Measurements from ENCODE around the gene TXNDC15. TPM values are rescaled to one million over a fixed set of nuclear protein-coding genes. Genes with fewer than 3 reads are reported as not detected.
"Not testable (repeated sequence)": the region's sequence is repeated elsewhere in the genome, so short reads cannot be mapped to it uniquely, and the experiment has no call there.

TXNDC15 gene, protein sequence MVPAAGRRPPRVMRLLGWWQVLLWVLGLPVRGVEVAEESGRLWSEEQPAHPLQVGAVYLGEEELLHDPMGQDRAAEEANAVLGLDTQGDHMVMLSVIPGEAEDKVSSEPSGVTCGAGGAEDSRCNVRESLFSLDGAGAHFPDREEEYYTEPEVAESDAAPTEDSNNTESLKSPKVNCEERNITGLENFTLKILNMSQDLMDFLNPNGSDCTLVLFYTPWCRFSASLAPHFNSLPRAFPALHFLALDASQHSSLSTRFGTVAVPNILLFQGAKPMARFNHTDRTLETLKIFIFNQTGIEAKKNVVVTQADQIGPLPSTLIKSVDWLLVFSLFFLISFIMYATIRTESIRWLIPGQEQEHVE
- total RNA-seq = 30.2 TPM

DNA sequence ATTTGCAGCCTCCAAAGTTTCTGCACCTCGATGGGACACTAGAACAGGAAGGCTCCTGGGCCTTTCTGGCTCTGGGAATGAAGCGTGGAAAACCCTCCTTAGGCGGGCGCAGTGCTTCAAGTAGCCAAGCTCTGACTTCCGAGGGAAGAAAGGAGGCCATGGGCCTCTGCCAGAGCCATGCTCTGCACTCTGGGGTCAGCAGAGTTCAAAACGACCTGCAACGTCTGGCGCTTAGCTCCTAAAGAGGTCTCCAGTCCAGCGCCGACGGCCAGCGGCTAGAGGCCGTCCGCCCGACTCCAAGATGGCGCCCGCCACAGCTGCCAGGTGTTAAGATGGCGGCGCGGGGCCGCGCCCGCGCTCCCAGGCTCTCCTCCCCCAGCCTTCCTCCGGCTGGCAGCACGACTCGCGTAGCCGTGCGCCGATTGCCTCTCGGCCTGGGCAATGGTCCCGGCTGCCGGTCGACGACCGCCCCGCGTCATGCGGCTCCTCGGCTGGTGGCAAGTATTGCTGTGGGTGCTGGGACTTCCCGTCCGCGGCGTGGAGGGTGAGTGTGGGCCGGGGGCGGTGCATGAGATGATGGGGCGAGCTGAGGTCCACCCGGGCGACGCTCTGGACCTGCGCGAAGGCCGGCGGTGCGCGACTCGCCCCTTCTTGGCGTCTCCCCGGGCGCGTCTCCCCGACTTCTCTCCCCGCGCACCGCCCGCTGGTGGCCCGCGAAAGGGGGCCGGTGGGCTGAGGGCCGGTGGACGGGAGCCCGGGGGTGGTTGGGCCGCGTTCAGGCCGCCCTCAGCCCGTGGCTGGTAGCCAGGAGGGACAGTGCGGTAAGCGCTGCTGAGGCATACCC, at the start of gene TXNDC15:
TSS of gene TXNDC15 (plus strand) at position 385 of the 844 bp plus-strand sequence. CDS start at position 442, 57 bp downstream.
- peak; percentile 90 for DNase-seq (ENCODE audit: low spot score)
- peak; percentile 97 for ATAC-seq

DNA sequence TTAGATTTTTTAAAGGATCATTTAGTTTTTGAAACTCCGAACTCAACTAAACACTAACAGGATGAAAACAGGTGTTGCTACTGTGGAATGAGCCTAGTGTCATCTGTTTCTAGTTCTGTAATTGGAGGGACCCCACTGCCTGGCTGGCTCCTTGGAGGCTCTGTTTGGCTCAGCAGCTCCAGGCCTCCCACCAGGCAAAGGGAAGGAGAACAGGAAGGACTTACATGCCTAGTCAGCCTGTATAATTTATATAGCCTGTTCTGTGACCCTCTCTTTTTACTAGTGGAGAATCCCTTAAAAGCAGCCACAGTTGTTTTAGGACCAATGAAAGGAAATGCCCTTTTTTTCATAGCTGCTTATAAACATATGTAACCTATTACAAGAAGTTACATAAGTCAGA, 49.5 kb upstream of the TXNDC15 start:
- peak; percentile 38 for ATAC-seq

DNA sequence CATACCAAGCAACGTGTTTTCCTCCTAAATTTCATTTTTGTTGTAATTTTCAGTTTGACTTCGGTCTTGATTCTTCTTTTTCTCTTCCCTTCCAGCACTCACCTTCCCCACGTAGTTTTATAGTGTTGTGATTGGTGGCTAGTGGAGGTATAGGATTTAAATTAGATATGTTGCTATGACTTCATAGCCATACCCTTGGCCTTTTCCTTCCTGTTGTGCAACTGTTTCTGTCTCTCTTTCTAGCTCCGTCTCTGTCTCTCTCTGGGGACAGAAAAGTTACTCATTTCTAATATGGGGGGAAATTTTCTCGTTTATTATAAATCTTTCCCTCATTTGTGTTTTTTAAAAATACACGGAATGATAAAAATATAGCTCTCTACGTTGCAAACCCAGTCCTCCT, 49.0 kb upstream of the TXNDC15 start:
- ATAC-seq (no peak), DNase-seq (ENCODE audit: low spot score) (no peak)

More for the DNA sequence above, 49.5 kb upstream of the TXNDC15 start:
- no peak for DNase-seq (ENCODE audit: low spot score)

DNA sequence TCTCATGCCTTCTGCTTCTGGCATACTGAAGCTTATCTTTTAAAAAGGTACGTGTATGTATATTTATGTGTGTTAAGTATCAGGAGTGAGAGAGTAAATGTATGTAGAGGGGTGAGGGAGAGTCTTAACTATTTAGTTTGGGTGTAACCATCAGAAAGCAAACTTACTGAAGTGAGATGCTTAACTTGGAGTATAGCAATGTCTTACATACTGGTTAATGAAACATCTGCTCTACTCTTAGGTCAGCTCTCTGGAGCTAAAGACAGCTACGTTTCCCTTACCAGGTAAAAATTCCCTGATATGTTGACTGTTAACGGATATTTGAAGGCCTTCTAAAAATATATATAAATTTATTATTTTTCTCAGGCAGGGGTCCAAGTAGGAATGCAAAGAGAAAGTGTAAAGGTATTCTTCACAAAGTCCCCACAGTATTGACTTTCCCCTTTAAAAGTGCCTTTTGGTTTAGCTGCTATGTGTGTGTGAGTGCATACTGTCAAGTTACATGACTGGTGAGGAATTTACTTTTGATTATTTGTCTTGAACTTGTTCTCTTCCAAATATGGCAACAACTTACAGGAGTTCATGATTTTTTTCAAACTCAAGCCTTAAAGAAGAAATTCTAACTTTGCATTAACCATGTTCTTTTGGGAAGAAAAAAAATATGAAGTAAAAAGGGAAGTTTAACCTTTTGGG, 40.7 kb upstream of the TXNDC15 start:
- DNase-seq (ENCODE audit: low spot score) (no peak), ATAC-seq (no peak)

DNA sequence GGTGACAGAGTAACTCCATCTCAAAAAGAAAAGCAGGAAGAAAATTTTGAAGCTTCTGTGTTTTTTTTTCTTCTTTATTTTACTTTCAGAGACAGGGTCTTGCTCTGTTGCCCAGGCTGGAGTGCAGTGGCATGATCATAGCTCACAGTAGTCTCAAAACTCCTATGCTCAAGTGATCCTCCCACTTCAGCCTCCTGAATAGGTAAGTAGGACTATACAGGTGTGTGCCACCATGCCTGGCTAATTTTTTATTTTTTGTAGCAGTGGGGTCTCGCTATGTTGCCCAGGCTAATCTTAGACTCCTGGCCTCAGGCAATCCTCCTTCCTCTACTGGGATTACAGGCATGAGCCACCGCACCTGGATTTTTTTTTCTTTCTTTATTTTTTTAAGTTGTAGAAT, 38.5 kb upstream of the TXNDC15 start:
- ATAC-seq (no peak), DNase-seq (ENCODE audit: low spot score) (no peak)

DNA sequence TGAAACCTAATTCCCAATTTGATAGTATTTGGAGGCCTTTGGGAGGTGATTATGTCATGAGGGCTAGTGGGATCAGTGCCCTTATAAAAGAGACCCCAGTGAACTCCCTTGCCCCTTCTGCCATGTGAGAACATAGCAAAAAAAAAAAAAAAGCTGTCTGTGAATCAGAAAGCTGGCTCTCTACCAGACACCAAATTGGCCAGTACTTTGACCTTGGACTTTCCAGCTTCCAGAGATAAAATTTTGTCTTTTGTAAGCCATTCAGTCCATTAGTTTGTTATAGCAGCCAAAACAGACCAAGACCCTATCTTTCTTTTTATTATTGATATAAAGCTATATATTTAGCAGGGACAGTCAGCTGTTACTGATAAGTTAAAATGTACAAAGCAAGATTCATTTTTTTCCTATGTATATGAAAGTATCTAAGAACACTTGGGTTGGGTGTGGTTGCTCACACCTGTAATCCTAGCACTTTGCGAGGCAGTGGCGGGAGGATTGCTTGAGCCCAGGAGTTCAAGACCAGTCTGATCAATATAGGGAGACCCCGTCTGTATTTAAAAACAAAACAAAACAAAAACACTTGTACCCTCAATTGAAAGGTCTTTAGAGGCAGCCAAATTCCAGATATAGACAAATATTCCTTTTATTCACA, 36.5 kb upstream of the TXNDC15 start:
- DNase-seq (ENCODE audit: low spot score) (peak; percentile 63), ATAC-seq (peak; percentile 63)

DNA sequence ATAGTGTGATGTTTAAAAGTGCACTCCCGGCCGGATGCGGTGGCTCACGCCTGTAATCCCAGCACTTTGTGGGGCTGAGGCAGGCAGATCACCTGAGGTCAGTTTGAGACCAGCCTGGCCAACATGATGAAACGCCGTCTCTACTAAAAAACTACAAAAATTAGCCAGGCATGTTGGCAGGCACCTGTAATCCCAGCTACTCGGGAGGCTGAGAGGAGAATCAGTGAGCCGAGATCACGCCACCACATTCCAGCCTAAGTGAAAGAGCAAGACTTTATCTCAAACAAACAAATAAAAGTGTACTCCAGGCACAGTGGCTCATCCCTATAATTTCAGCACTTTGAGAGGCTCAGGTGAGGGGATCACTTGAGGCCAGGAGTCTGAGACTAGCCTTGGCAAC, 35.8 kb upstream of the TXNDC15 start:
- DNase-seq (ENCODE audit: low spot score) (peak; percentile 81), ATAC-seq (peak; percentile 86)

GRCh38 chr5:134840811-134841210, 33.4 kb upstream of the TXNDC15 start:
- DNase-seq (ENCODE audit: low spot score) = no peak

GRCh38 chr5:134844252-134844651, 29.9 kb upstream of the TXNDC15 start:
- DNase-seq (ENCODE audit: low spot score) (no peak), ATAC-seq (no peak)

More at GRCh38 chr5:134840811-134841210, 33.4 kb upstream of the TXNDC15 start:
- ATAC-seq = no peak

DNA sequence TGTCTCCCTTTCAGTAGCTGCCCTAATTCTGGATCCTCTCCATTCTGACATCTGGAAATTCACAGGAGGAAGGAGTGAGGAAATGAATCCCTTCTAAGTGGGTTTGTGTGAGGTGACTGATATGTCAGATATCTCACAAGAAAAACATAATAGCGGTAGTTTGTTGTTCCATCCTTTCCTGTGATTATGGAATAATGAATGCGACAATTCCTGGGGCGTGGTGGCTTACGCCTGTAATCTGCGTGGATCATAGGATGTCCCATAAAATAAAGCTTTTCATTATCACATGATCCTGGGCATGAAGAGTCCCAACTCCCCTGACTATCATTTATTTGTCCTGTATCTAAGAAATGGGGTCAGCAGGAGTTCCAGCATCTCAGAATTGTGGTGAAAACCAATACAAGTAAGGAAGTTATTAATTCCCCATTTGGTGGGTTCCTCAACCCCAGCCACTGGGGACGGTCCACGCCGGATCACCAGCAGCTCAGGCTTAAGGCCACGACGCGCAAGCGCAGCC, 28.8 kb upstream of the TXNDC15 start:
- ATAC-seq = no peak
- DNase-seq (ENCODE audit: low spot score) = no peak

- ATAC-seq (peak; percentile 95), DNase-seq (ENCODE audit: low spot score) (peak; percentile 96)
These were observed 28.1 kb upstream of the TXNDC15 start, which contains the start of gene C5orf24 for GRCh38 chr5:134845852-134846640. Gene C5orf24 (plus strand): TSS chr5:134845968. CDS start chr5:134854901, 8,933 bp downstream.

DNA sequence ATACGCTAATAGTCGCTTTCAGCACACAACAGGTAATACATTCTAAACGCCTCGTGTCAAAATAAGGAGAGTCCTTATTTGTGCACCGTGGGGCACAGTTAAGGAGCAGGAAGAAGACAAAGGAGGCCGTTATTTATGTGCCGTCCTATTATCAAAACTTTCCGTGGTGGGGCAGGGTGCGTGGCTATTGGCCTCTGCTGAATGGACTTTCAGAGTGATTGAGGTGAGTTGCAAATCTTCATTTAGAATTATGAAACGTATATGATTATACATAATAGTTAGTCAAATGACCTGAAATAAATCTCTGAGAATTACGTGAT, 27.6 kb upstream of the TXNDC15 start:
- DNase-seq (ENCODE audit: low spot score) (no peak), ATAC-seq (peak; percentile 1)

DNA sequence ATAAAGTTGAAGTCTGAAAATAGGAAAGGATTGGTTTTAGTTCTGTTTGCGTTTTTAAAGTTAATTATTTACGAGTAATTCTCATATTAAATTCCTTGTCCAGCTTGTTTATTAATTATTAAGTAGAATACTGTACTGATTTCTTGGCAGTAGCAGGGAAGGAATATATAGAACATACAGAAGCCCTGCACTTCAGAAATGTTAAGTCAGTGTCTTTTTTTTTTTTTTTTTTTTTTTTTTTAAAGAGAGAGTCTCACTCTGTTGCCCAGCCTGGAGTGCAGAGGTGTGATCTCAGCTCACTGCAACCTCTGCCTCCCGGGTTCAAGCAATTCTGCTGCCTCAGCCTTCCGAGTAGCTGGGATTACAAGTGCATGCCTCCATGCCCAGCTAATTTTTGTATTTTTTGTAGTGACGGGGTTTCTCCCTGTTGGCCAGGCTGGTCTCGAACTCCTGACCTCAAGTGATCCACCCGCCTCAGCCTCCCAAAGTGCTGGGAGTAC, 24.7 kb upstream of the TXNDC15 start:
- not testable (repeated sequence) for ATAC-seq; DNase-seq (ENCODE audit: low spot score)

DNA sequence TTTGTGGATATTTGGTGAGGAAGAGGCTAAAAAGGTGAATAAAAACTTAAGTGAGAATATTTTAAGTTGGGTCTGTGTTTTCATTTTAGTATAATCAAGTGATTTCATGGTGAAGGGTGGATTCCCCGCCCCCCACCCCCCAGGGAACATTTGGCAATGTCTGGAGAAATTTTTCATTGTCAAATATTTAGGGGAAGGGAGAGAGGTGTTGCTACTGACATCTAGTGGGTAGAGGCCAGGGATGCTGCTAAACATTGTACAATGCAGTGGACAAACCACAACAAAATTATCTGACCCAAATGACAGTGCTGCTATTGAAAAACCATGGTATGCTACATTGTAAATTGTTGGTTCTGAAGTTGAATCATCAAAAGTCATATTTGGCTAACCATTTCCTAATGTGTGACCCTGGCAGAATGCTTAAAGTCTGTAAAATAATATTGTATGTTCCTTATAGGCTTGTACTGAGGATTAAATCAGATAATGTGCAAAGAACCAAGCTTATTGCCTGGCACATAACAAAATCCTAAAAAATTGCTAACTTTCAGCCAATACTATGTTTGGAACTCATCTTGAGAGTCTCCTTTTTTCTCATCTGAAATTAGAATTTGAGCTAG, 22.8 kb upstream of the TXNDC15 start:
- DNase-seq (ENCODE audit: low spot score) = no peak
- ATAC-seq = peak; percentile 75

DNA sequence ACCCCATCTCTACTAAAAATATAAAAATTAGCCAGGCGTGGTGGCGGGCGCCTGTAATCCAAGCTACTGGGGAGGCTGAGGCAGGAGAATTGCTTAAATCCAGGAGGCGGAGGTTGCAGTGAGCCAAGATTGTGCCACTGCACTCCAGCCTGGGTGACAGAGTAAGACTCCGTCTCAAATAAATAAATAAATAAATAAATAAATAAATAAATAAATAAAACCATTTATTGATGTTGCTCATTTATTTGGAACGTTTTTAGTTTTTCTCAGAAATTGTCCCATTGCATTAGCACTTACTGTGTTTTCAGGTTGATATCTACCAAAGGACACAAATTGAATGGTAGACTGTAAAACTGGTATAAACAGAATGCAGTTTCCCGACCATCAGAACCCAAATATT, 17.7 kb upstream of the TXNDC15 start:
- ATAC-seq = not testable (repeated sequence)

DNA sequence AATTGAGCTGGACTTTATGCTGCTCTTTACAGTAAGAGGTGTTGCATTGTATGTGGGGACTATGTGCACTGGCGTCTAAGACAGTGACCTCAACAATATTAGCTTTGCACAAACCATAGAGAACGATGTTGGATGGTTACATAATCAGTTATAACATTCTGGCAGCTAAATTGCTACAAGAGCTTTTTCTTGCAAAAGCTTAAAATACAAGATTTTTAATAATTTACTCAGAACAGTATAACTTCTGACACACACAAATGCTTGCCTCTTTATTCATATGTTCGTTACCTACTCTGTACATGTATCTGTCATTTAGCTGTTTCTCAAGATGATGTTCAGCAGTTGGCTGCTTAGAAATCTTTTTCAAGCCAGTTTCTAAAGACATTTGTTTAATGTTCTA, 16.8 kb upstream of the TXNDC15 start:
- ATAC-seq = no peak
- DNase-seq (ENCODE audit: low spot score) = no peak

More for the DNA sequence above, 17.7 kb upstream of the TXNDC15 start:
- DNase-seq (ENCODE audit: low spot score) = not testable (repeated sequence)

GRCh38 chr5:134864707-134865106, 9.5 kb upstream of the TXNDC15 start:
- ATAC-seq (no peak), DNase-seq (ENCODE audit: low spot score) (no peak)

DNA sequence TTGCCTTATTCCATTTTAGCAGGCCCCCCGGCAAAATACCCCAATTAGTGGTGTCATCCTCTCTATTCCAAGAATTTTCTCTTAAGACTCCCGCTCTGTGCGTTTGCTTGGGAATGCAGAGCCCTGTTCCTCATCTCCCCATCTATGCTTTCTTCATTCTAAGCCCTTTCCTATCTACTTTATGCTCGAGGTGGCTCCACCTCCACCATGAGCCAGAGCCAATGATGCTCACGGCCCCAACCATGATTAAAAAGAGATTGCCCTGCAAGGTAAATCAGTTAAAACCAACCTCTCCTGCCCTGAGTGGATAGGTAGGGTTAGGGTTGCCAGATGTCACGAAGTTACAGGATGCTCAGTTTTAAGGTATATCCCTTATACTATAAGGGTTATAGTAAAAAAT, 677 bp upstream of the TXNDC15 start:
- no peak for DNase-seq (ENCODE audit: low spot score)
- no peak for ATAC-seq
